Frontal cortex (tissue), 4 donors: Measurements from ENCODE around the gene SPEM3. TPM values are rescaled to one million over a fixed set of nuclear protein-coding genes. Genes with fewer than 3 reads are reported as not detected.

Experiments
- DNase-seq, 2 donors: peaks; one replicate each; pipeline ENCODE4 v3.0.0; 2012; ENCODE audit warnings: low spot score in 2 of 2
- FAIRE-seq: peaks from 2 replicates; lab custom pipeline; 2012; peaks lifted over from hg19 to GRCh38; lab: Jason Lieb, UNC
- total RNA-seq: library from RNA; depleted of rRNA; stranded (reverse); fragments of >200 nt; gene quantifications from one replicate; pipeline ENCODE4 v1.2.3, GENCODE V29; 2014
- donor health status: control.
- donor health status: control.
- donor health status: control.

SPEM3 gene
- total RNA-seq: not detected

DNA sequence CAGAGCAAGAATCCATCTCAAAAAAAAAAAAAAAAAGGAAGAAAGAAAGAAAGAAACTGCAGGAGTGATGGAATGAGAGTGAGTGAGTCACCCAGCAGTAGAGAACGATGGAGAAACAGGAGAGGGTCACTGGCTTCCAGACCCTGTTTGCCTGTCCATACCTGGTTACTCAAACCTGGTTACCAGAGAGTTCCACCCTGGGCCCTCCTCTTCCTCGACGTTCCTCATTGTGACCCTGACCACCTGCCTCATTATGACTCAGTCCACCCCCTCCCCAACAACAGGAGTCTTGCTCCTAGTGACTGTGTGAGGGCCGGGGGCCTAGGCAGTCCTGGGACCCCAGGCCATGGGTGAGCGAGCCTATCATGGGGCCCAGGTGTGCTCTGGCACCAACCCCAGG is at the start of gene SPEM3:
Gene SPEM3 (plus strand): TSS at position 301 of the 400 bp plus-strand sequence. CDS start 46 bp downstream, at position 347.
- no peak for FAIRE-seq
- DNase-seq: no peak

GRCh38 chr17:7379134-7379533 is 49.5 kb upstream of the SPEM3 start:
- no peak for DNase-seq
- FAIRE-seq: no peak

- no peak for FAIRE-seq
- DNase-seq: peak in 1 of 2 donors; percentile 41
These were observed 48.3 kb upstream of the SPEM3 start for GRCh38 chr17:7380321-7380720.

GRCh38 chr17:7380855-7381683 is 47.6 kb upstream of the SPEM3 start, which contains the start of gene TNK1:
TSS of gene TNK1 (plus strand) at chr17:7381089. CDS start at chr17:7382927, 1,838 bp downstream.
- peak in 1 of 2 donors; percentile 30 for DNase-seq
- no peak for FAIRE-seq

GRCh38 chr17:7382901-7383300 is 45.8 kb upstream of the SPEM3 start:
- no peak for DNase-seq
- FAIRE-seq: no peak

GRCh38 chr17:7383371-7383741 is 45.3 kb upstream of the SPEM3 start:
- DNase-seq (peak in 1 of 2 donors; percentile 47), FAIRE-seq (no peak)

DNA sequence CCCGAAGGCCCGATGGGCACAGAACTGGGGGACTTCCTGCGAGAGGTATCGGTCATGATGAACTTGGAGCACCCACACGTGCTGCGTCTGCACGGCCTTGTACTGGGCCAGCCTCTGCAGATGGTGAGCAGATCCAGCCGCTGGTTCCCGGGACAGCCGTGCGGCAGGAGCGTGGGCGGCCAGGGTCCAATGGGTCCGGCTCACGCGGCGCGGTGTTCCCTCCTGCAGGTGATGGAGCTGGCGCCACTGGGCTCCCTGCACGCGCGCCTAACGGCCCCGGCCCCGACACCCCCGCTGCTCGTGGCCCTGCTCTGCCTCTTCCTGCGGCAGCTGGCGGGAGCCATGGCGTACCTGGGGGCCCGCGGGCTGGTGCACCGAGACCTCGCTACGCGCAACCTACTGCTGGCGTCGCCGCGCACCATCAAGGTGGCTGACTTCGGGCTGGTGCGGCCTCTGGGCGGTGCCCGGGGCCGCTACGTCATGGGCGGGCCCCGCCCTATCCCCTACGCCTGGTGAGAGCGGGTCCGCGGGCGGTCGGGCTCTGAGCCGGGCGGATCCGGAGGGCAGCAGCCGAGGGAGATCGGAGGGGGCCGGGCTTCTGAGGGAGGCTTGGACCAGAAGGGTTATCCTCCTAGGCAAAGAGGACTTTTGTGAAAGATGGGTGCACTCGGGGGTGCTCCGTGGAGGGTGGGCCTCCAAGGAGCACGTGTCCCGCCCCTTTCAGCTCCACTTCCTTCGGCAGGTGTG is 44.7 kb upstream of the SPEM3 start:
- no peak for FAIRE-seq

GRCh38 chr17:7384489-7385081 is 44.1 kb upstream of the SPEM3 start:
- DNase-seq (peak in 1 of 2 donors; percentile 25), FAIRE-seq (no peak)

More for the DNA sequence above, 44.7 kb upstream of the SPEM3 start:
- DNase-seq: peak; percentile 74 to 82

DNA sequence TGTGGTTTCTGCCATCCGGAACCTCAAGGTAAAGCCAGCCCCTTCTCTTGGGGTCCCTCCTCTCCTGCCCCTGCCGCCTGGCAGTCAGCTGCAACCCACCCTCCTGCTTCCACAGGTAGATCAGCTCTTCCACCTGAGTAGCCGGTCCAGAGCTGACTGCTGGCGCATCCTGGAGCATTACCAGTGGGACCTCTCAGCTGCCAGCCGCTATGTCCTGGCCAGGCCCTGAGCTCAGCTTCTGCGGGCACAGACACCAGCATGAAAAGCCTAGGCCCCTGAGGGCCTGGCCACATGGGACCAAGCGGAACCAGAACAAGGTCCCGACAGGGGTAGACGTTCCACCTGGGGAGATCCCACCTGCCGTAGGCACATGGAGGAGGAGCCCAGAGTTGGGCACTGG is 39.8 kb upstream of the SPEM3 start:
- FAIRE-seq (no peak), DNase-seq (peak in 1 of 2 donors; percentile 2)

GRCh38 chr17:7389924-7390910 is 38.4 kb upstream of the SPEM3 start:
- no peak for FAIRE-seq
- DNase-seq: no peak

DNA sequence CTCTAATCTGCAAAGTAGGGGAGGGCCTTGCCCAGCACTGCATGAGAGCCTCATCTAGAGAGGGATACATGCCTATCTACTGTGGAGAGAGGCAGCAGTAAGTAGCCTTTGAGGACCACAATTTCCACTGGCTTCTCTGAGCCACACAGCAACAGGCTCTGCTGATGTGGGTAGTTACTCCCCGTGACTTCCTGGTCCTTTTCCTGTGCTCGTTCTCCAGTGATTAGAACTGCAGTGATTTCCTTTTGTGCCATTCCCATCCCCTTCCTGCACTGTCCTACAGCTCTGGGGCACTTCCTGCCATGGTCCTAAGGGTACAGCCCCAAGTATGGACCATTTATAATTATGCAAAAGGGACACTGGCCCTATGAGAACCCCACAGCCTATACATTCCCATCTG is 37.4 kb upstream of the SPEM3 start:
- DNase-seq (no peak), FAIRE-seq (no peak)

DNA sequence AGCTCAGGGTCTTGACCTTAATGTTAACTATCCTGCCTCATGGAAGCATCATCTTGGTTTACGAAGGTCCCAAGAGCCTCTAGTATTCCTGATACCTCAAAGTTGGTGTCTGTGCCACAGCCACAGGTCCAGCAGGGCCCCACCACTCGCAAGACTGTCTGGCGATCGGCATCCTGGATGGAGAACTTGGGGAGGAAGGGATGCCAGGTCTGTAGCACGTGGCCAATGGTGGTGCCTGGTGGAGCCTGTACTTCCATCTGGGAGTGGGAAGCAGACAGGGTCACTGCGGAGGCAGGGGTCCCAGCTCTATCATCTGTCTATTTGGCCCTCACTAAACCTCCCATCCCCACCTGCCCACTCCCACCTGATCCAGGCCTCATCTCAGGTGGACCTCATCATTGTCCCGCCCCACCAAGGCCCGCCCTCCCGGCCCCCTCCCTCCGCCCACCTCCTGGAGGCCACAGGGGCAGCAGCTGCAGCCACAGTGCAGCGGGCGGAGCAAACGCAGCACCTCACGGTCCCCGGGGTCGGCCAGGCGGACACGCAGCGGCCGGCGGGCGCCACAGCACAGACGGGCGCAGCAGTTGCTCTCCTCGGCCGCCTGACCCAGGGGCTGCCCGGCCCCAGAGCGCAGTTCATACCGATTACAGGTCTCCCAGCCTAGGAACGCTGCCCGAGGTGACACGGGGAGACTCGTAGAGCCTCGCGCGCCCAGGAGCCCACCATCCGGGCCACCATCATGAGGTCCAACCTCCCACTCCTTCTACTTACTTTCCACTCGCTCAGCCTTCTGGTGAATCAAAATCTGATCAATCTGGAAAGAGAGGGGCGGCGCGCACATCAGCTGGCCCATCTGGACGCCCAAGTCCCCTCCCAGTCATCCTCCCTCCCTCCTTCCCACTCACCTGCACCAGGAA is 35.7 kb upstream of the SPEM3 start:
- DNase-seq (no peak), FAIRE-seq (no peak)

DNA sequence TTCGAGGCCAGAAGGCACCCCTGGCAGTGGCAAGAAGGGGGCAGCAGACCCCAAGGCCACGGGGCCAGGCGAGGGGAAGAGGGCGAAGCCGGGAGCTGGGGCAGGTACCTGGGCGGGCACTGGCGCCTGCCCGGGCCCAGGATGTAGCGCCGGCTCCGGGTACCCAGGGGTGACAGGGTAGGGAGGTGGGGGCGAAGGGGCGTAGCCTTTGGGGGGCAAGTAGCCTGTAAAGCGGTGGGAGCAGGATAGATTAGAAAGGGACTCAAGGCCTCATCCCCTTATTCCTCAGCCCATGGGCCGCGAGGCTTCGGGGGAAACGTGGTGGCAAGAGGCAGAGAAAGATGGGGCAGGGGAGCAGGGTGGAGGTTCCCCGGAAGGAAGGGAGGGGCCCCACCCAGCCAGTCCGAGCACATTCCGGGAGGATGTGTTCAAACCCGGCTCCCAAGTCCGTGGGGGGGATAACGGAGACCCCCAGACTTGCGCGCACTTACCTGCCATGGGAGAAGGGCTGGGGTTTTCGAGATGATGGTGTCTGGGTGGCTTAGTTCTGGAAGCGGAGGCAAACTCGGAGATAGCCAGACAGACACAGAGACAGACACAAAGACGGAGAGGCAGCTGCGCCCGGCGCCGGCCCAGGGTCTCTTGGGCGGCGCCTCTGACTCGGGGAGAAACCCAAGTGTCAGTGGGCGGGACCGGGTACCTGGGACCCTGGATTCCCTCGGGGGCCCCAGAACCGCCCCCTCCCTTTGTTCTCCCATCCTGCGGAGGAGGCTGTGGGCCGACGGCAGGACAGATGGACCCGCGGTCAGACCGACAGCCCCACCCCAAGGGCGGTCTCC is 34.8 kb upstream of the SPEM3 start:
- no peak for FAIRE-seq
- no peak for DNase-seq

DNA sequence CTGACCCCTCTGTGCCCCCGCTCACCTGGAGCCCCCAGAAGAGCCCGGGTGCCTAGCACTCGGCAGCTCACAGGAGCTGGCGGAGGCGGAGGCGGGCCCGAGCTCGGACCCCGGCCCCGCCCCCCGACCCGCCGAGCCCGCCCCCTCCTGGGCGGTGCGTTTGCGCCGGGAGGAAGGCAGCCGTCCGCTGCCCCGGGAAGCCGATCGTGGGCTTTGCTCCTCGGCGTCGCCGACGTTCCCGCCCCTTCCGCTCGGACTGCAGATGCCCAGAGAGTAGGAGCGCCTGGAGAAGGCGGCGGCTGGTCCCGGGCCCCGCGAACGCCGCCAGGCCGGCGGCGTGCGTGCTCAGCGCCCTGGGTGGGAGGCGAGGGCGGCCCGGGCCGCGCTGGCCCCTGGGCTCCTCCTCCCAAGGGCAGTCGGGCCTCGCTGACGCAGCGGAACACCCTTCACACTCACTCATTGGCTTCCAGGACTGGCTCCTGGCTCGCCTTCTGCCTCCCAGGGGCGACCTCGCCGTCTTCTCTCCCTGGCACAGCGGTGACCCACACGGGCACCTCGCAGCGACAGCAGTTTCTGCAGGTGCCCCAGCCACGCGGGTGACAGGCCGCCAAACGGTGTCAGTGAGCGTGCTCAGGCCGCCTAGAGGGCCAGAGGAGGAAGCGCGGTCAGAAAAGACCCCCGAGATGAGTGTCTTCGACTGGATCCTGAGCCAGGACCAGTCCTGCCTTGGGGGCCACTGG is 34.0 kb upstream of the SPEM3 start, which contains the start of gene PLSCR3:
Gene PLSCR3 (minus strand): TSS at position 74 of the 740 bp plus-strand sequence. CDS start 415 bp downstream, outside the sequence.
- no peak for FAIRE-seq
- peak; percentile 96 to 97 for DNase-seq

GRCh38 chr17:7396147-7396546 is 32.5 kb upstream of the SPEM3 start:
- DNase-seq: no peak
- no peak for FAIRE-seq

DNA sequence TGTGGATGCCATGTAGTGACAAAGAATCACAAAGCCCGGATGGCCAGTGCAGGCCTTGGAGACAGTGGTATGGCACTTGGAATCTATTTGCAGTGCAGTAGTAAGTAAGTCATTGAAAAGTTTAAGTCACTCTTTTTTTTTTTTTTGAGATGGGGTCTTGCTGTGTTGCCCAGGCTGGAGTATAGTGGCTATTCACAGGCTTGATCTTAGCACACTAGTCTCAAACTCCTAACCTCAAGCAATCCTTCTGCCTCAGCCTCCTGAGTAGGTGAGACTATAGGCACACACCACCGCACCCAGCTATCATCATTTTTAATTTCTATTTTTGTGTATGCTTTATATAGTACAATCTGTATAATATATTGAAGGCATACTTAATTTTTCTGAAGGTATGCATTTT is 30.0 kb upstream of the SPEM3 start:
- DNase-seq: no peak
- FAIRE-seq: no peak
